Liver (tissue), 9 donors: ENCODE data around the gene USP11. TPM values are rescaled to one million over a fixed set of nuclear protein-coding genes. Genes with fewer than 3 reads are reported as not detected.
A peak's percentile ranks its signal among the peaks of the same experiment; 100 is the strongest.

Experiments used
- DNase-seq: peaks from one replicate; pipeline ENCODE4 v3.0.0-alpha.2; 2017; ENCODE audit warnings: low spot score
- H3K27ac ChIP-seq, 2 donors: one replicate each; pipeline ENCODE4 v1.7.0; 2013; ENCODE audit warnings: inconsistent platforms in 2 of 2, low read length in 2 of 2, control low read depth in 1 of 2, low read depth in 1 of 2, mild to moderate bottlenecking in 1 of 2
- H3K27me3 ChIP-seq, 4 donors: one replicate each; pipeline versions ENCODE4 v1.6.1 to v1.7.0; 2013; ENCODE audit warnings: low read length in 3 of 4, inconsistent platforms in 1 of 4, mild to moderate bottlenecking in 1 of 4, moderate library complexity in 1 of 4; ENCODE audit not compliant: control insufficient read depth in 4 of 4, insufficient read depth in 4 of 4
- H3K36me3 ChIP-seq, 4 donors: one replicate each; pipeline versions ENCODE4 v1.6.1 to v1.7.0; 2013; ENCODE audit warnings: low read length in 3 of 4, mild to moderate bottlenecking in 3 of 4, low read depth in 1 of 4, moderate library complexity in 1 of 4; ENCODE audit not compliant: control insufficient read depth in 4 of 4, insufficient read depth in 3 of 4
- H3K4me1 ChIP-seq, 4 donors: one replicate each; pipeline versions ENCODE4 v1.6.1 to v1.7.0; 2013; ENCODE audit warnings: low read length in 3 of 4, mild to moderate bottlenecking in 3 of 4, moderate library complexity in 1 of 4; ENCODE audit not compliant: control insufficient read depth in 4 of 4, insufficient read depth in 4 of 4
- H3K4me3 ChIP-seq, 3 donors: one replicate each; pipeline versions ENCODE4 v1.6.1 to v1.7.0; 2013; ENCODE audit warnings: low read length in 3 of 3, control low read depth in 1 of 3, low read depth in 1 of 3, mild to moderate bottlenecking in 1 of 3
- H3K9ac ChIP-seq, 2 donors: one replicate each; pipeline ENCODE4 v1.7.0; 2013; ENCODE audit warnings: low read length in 2 of 2, mild to moderate bottlenecking in 2 of 2, moderate library complexity in 2 of 2, control low read depth in 1 of 2, low read depth in 1 of 2
- H3K9me3 ChIP-seq, 4 donors: one replicate each; pipeline versions ENCODE4 v1.6.1 to v1.7.0; 2013; ENCODE audit warnings: low read length in 3 of 4; ENCODE audit not compliant: control insufficient read depth in 4 of 4
- CTCF ChIP-seq: fragments of 150-350 bp; IDR thresholded peaks from 2 replicates; pipeline ENCODE4 v1.5.1; 2017; ENCODE audit warnings: improper control_type of control experiment, low read depth, low read length; ENCODE audit not compliant: missing input control
- FOXA1 ChIP-seq: IDR thresholded peaks from 2 replicates; pipeline ENCODE4 v1.6.1; 2016; ENCODE audit warnings: antibody characterized with exemption
- FOXA2 ChIP-seq: IDR thresholded peaks from 2 replicates; pipeline ENCODE4 v1.6.1; 2016; ENCODE audit warnings: antibody characterized with exemption
- GABPA ChIP-seq, 2 donors: IDR thresholded peaks in 1 of 2; conservative IDR thresholded peaks in 1 of 2; 2 replicates each; pipeline ENCODE4 v1.6.1; 2016; ENCODE audit warnings: antibody characterized with exemption in 2 of 2, mild to moderate bottlenecking in 1 of 2, moderate library complexity in 1 of 2
- HNF4A ChIP-seq, 2 donors: conservative IDR thresholded peaks; 2 replicates each; pipeline ENCODE4 v1.6.1; 2016; ENCODE audit warnings: antibody characterized with exemption in 2 of 2, mild to moderate bottlenecking in 2 of 2
- HNF4G ChIP-seq: IDR thresholded peaks from 2 replicates; pipeline ENCODE4 v1.6.1; 2016; ENCODE audit warnings: antibody characterized with exemption
- NR2F2 ChIP-seq: IDR thresholded peaks from 2 replicates; pipeline ENCODE4 v1.6.1; 2016; ENCODE audit warnings: antibody characterized with exemption
- RAD21 ChIP-seq, 2 donors: IDR thresholded peaks; 2 replicates each; pipeline ENCODE4 v1.6.1; 2016; ENCODE audit warnings: antibody characterized with exemption in 2 of 2, mild to moderate bottlenecking in 2 of 2
- REST ChIP-seq: IDR thresholded peaks from 2 replicates; pipeline ENCODE4 v1.6.1; 2016; ENCODE audit warnings: antibody characterized with exemption, mild to moderate bottlenecking
- RXRA ChIP-seq, 2 donors: IDR thresholded peaks; 2 replicates each; pipeline ENCODE4 v1.6.1; 2017 to 2018; ENCODE audit warnings: antibody characterized with exemption in 2 of 2, mild to moderate bottlenecking in 1 of 2
- SP1 ChIP-seq: IDR thresholded peaks from 2 replicates; pipeline ENCODE4 v1.6.1; 2018; ENCODE audit warnings: antibody characterized with exemption, mild to moderate bottlenecking
- TAF1 ChIP-seq: conservative IDR thresholded peaks from 2 replicates; pipeline ENCODE4 v1.6.1; 2016; ENCODE audit warnings: antibody characterized with exemption, mild to moderate bottlenecking
- ZBTB33 ChIP-seq: IDR thresholded peaks from 2 replicates; pipeline ENCODE4 v1.6.1; 2016; ENCODE audit warnings: antibody characterized with exemption
- WGBS: extraction: QIAGEN DNeasy Blood & Tissue Kit; methylation state at CpG from one replicate; pipeline ENCODE4 v1.1.7; 2013; 5-methylcytosine and 5-hydroxymethylcytosine counted together
- polyA plus RNA-seq, 2 donors: library from polyadenylated mRNA; stranded (reverse) in 1 of 2; unstranded in 1 of 2; fragments of 200-250 nt in 1 of 2; fragments of >200 nt in 1 of 2; fragmentation: Nextera tagmentation in 1 of 2; extraction: Ambion mirVana in 1 of 2; gene quantifications; one replicate each; pipeline versions ENCODE4 v1.2.1 to v1.2.3, GENCODE V29; 2013 to 2015
- total RNA-seq, 2 donors: library from RNA; depleted of rRNA; stranded (reverse); fragments of >200 nt; gene quantifications; one replicate each; pipeline ENCODE4 v1.2.3, GENCODE V29; 2014
- TF ChIP-seq, protein P1 (sequence below): IDR thresholded peaks from 2 replicates; pipeline ENCODE4 v1.6.1; 2016; ENCODE audit warnings: antibody characterized with exemption
- donor health status: healthy.
- donor health status: healthy.
- donor health status: healthy.
- donor health status: healthy.
- donor health status: healthy.

Gene USP11
- total and polyA plus RNA-seq, 4 donors: 9.6 to 24.3 (median 11.1) TPM

DNA sequence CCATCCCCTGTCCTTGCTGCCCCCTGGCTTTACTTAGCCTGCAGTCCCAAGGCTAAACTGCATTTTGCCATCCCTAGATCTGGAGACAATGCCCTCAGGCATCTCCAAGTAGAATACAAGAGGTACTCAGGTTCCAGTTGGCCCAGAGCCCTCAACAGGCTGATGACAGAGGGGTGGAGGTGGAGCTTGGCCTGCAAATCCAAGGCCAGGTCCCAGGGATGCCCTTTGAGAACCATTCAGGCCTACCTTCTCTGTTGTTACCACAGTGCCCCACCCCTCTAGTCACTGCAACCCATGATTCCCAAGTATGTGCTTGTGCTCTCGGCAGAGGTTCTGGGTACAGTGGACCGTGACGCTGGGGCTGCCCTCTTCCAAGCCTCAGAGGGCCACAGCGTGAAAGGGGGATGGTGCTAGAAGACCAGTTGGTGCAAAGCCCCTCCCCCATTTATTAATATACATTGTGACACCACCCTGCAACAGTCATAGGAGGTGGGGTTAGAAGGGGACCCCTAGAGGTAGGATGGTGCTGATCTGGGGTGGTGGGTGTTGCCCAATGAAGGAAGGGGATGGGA is 45.6 kb upstream of the USP11 start:
- Histone ChIP-seq H3K4me3 (no peak overlapping the region), H3K9ac (no peak overlapping the region), H3K36me3 (peaks cover 0 to 31% (median 5%) of the 10 kb centered on the region in 4 donors), H3K27me3 (peaks cover 0 to 4% (median 0%) of the 10 kb centered on the region in 4 donors), H3K9me3 (no peaks in the 10 kb centered on the region), H3K27ac (no peak overlapping the region), H3K4me1 (peaks cover 0 to 6% (median 0%) of the 10 kb centered on the region in 4 donors)
- 91% methylated on average over 4 of the region's 4 CpGs for WGBS
- no peak for TF ChIP-seq HNF4A (conservative IDR thresholded peaks at IDR 0.05)
- TF ChIP-seq HNF4G: no peak
- no peak for DNase-seq

GRCh38 chrX:47189906-47190305 is 42.9 kb upstream of the USP11 start:
- Histone ChIP-seq H3K9ac (no peak overlapping the region), H3K27ac (no peak overlapping the region), H3K4me1 (peaks cover 0 to 23% (median 15%) of the 10 kb centered on the region in 4 donors), H3K4me3 (no peak overlapping the region), H3K36me3 (peaks cover 0 to 23% (median 3%) of the 10 kb centered on the region in 4 donors), H3K27me3 (peaks cover 0 to 4% (median 0%) of the 10 kb centered on the region in 4 donors), H3K9me3 (no peaks in the 10 kb centered on the region)
- DNase-seq: no peak
- no peak for TF ChIP-seq RXRA (IDR thresholded peaks at IDR 0.05)
- TF ChIP-seq FOXA2: no peak
- TF ChIP-seq CTCF: no peak
- TF ChIP-seq HNF4G: no peak
- no peak for TF ChIP-seq SP1
- no peak for TF ChIP-seq REST
- no peak for TF ChIP-seq NR2F2
- 83% methylated on average over 19 of the region's 19 CpGs for WGBS

DNA sequence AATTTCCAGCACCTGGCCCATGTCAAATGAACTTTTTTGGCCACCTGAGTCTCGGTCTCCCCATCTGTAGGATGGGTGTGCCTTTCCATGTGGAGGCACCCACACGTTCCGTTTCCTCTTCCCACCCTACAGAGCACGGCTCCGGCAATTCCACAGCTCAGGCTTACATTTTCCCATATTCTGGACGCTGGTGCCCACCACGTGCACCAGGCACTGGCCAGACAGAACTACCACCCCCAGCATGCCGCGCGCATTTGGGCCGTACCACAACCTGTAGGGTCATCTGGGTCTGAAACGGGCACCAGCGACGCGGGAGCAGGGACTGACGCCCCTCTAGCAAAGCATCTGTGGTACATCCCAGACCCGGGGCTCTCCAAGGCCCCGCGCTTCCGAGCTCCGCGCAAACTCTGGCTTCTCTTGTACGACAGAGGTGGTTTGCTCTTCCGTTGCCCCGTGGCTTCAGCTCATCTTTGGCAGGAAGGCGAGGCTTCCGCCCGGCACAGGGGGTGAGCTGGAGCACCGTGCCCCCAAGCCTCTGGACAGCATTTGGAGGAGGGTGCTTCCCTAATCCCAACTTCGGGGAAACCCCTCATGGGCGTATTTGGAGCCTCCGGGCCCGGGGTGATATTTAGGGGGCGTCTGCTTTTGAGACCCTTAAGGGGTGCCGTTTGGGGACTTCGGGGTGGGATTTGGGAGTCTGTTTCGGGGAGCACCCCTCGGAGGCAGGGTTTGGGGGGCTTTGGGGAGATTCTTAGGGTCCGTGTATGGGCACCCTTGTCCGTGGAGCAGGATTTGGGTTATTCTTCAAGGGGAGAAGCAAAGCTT is 42.2 kb upstream of the USP11 start:
- Histone ChIP-seq H3K27ac (no peak overlapping the region), H3K9me3 (no peaks in the 10 kb centered on the region), H3K36me3 (peaks cover 0 to 15% (median 1%) of the 10 kb centered on the region in 4 donors), H3K4me1 (peaks cover 0 to 29% (median 20%) of the 10 kb centered on the region in 4 donors), H3K9ac (peak overlapping the region; percentile 5 to 48), H3K4me3 (peak overlapping the region; percentile 9 to 51 (median 49)), H3K27me3 (peaks cover 0 to 4% (median 0%) of the 10 kb centered on the region in 4 donors)
- WGBS: 3% methylated on average over 40 of the region's 40 CpGs
- DNase-seq: peak; percentile 72
- TF ChIP-seq GABPA (IDR thresholded peaks at IDR 0.05 in 1 of 2, conservative IDR thresholded peaks at IDR 0.05 in 1 of 2) (no peak), CTCF (no peak), RAD21 (IDR thresholded peaks at IDR 0.05) (peak; percentile 15 to 28), HNF4G (no peak), NR2F2 (peak; percentile 39), TAF1 (peak; percentile 59), FOXA2 (no peak), ZBTB33 (no peak), FOXA1 (no peak)
- TF ChIP-seq, protein P1, sequence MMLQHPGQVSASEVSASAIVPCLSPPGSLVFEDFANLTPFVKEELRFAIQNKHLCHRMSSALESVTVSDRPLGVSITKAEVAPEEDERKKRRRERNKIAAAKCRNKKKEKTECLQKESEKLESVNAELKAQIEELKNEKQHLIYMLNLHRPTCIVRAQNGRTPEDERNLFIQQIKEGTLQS: no peak
